IMR-90 (cell line): ENCODE measurements around the gene LEP. TPM values are rescaled to one million over a fixed set of nuclear protein-coding genes. Genes with fewer than 3 reads are reported as not detected.

Experiments
- ATAC-seq: fragments of 200-7000 bp; cut with Tn5 transposase; 2 replicates; pipeline ENCODE4 v1.9.1; 2020; ENCODE audit warnings: low read depth, mild to moderate bottlenecking, moderate library complexity
- BruUV-seq: library from RNA; stranded (reverse); fragments of 400-500 nt; replicated peaks from 2 replicates; lab custom pipeline; 2021; lab: Mats Ljungman, UMichigan
- CTCF ChIA-PET: fragments of 300-600 bp; formaldehyde crosslinking; extraction: SDS; loops from one replicate; lab custom pipeline; 2021; ENCODE audit warnings: antibody characterized with exemption; lab: Yijun Ruan, JAX
- POLR2A ChIA-PET: fragments of 300-600 bp; sonication (Branson Sonifier 250); formaldehyde crosslinking; loops from one replicate; lab custom pipeline; 2022; ENCODE audit warnings: antibody characterized with exemption; ENCODE audit not compliant: unreplicated experiment; lab: Charles Lee
- DNase-seq: peaks from one replicate; pipeline ENCODE4 v3.0.0; 2013
- H2AFZ ChIP-seq: replicated peaks from 2 replicates; pipeline ENCODE3; 2013; ENCODE audit warnings: low read length, mild to moderate bottlenecking; ENCODE audit not compliant: poor library complexity
- H2AK5ac ChIP-seq: 2 replicates; pipeline ENCODE4 v1.6.1; 2013; ENCODE audit warnings: low read depth, low read length, inconsistent platforms
- H2AK9ac ChIP-seq: replicated peaks from 2 replicates; pipeline ENCODE3; 2013; ENCODE audit warnings: mild to moderate bottlenecking, low read depth, low read length, moderate library complexity; ENCODE audit not compliant: poor library complexity
- H2BK120ac ChIP-seq: 2 replicates; pipeline ENCODE4 v1.6.1; 2013; ENCODE audit warnings: low read depth, low read length, inconsistent platforms
- H2BK15ac ChIP-seq: 3 replicates; pipeline ENCODE4 v1.6.1; 2013; ENCODE audit warnings: low read depth, low read length, inconsistent platforms
- H2BK20ac ChIP-seq: 2 replicates; pipeline ENCODE4 v1.6.1; 2013; ENCODE audit warnings: low read depth, mild to moderate bottlenecking, inconsistent platforms, low read length, moderate library complexity
- H2BK5ac ChIP-seq: 2 replicates; pipeline ENCODE4 v1.6.1; 2013; ENCODE audit warnings: mild to moderate bottlenecking, low read depth, low read length, inconsistent platforms; ENCODE audit not compliant: poor library complexity, severe bottlenecking
- H3K14ac ChIP-seq: replicated peaks from 2 replicates; pipeline ENCODE4 v1.6.1; 2013; ENCODE audit warnings: low read depth, low read length, inconsistent platforms
- H3K18ac ChIP-seq: 2 replicates; pipeline ENCODE4 v1.6.1; 2013; ENCODE audit warnings: low read depth, low read length, control low read depth
- H3K23ac ChIP-seq: 2 replicates; pipeline ENCODE4 v1.6.1; 2013; ENCODE audit warnings: low read depth, low read length, inconsistent platforms
- H3K27ac ChIP-seq: 2 replicates; pipeline ENCODE4 v1.5.1; 2013; ENCODE audit warnings: mild to moderate bottlenecking, control low read depth, low read length; ENCODE audit not compliant: insufficient read depth
- H3K27me3 ChIP-seq: 2 replicates; pipeline ENCODE4 v1.6.1; 2013; ENCODE audit warnings: low read length; ENCODE audit not compliant: control insufficient read depth, insufficient read depth
- H3K36me3 ChIP-seq: 2 replicates; pipeline ENCODE4 v1.6.1; 2013; ENCODE audit warnings: low read length, mixed read lengths; ENCODE audit not compliant: control insufficient read depth, insufficient read depth
- H3K4ac ChIP-seq: 2 replicates; pipeline ENCODE4 v1.6.1; 2013; ENCODE audit warnings: low read depth, low read length, inconsistent platforms
- H3K4me1 ChIP-seq: 2 replicates; pipeline ENCODE4 v1.6.1; 2013; ENCODE audit warnings: low read length, mixed read lengths; ENCODE audit not compliant: control insufficient read depth, insufficient read depth
- H3K4me2 ChIP-seq: 2 replicates; pipeline ENCODE4 v1.6.1; 2013; ENCODE audit warnings: low read depth, mild to moderate bottlenecking, control low read depth, low read length, moderate library complexity
- H3K4me3 ChIP-seq: 2 replicates; pipeline ENCODE4 v1.5.1; 2013; ENCODE audit warnings: low read depth, mild to moderate bottlenecking, control low read depth, low read length, moderate library complexity; ENCODE audit not compliant: insufficient read depth
- H3K56ac ChIP-seq: 2 replicates; pipeline ENCODE4 v1.6.1; 2013; ENCODE audit warnings: low read length, inconsistent platforms; ENCODE audit not compliant: insufficient read depth; ENCODE audit errors: extremely low read depth
- H3K79me1 ChIP-seq, 2 experiments: 2 replicates each; pipeline ENCODE4 v1.6.1; 2013; ENCODE audit warnings: low read length in 2 of 2, inconsistent platforms in 1 of 2, low read depth in 1 of 2
- H3K9ac ChIP-seq: 2 replicates; pipeline ENCODE4 v1.6.1; 2013; ENCODE audit warnings: low read depth, low read length, control low read depth
- H3K9me1 ChIP-seq: 2 replicates; pipeline ENCODE4 v1.6.1; 2013; ENCODE audit warnings: low read length, inconsistent platforms; ENCODE audit not compliant: insufficient read depth
- H3K9me3 ChIP-seq: 2 replicates; pipeline ENCODE4 v1.6.1; 2013; ENCODE audit warnings: low read length; ENCODE audit not compliant: control insufficient read depth, insufficient read depth
- H4K20me1 ChIP-seq: 2 replicates; pipeline ENCODE4 v1.6.1; 2013; ENCODE audit warnings: low read length, inconsistent platforms; ENCODE audit not compliant: insufficient read depth
- H4K5ac ChIP-seq: 2 replicates; pipeline ENCODE4 v1.6.1; 2013; ENCODE audit warnings: mild to moderate bottlenecking, low read depth, low read length, control low read depth
- H4K8ac ChIP-seq, 2 experiments: 2 replicates each; pipeline ENCODE4 v1.6.1; 2013; ENCODE audit warnings: low read depth in 2 of 2, low read length in 2 of 2, control low read depth in 1 of 2, inconsistent platforms in 1 of 2
- H4K91ac ChIP-seq: 2 replicates; pipeline ENCODE4 v1.6.1; 2013; ENCODE audit warnings: low read depth, low read length, inconsistent platforms; ENCODE audit not compliant: insufficient read depth
- BHLHE40 ChIP-seq: fragments of 150-350 bp; IDR thresholded peaks from 2 replicates; pipeline ENCODE4 v1.6.1; 2016; ENCODE audit warnings: mild to moderate bottlenecking, low read depth, low read length
- CEBPB ChIP-seq: IDR thresholded peaks from 2 replicates; pipeline ENCODE4 v1.6.1; 2012; ENCODE audit warnings: low read depth, low read length, improper control_type of control experiment
- CHD1 ChIP-seq: IDR thresholded peaks from 2 replicates; pipeline ENCODE4 v1.6.1; 2012; ENCODE audit warnings: low read depth, low read length, improper control_type of control experiment
- FOS ChIP-seq: fragments of 150-350 bp; IDR thresholded peaks from 2 replicates; pipeline ENCODE4 v1.6.1; 2016; ENCODE audit warnings: low read depth, low read length
- MAFK ChIP-seq: IDR thresholded peaks from 2 replicates; pipeline ENCODE4 v1.6.1; 2012; ENCODE audit warnings: low read depth, low read length, improper control_type of control experiment
- MAZ ChIP-seq: IDR thresholded peaks from 2 replicates; pipeline ENCODE4 v1.6.1; 2012; ENCODE audit warnings: low read depth, mild to moderate bottlenecking, low read length, improper control_type of control experiment, moderate library complexity, borderline replicate concordance
- MXI1 ChIP-seq: IDR thresholded peaks from 2 replicates; pipeline ENCODE4 v1.6.1; 2012; ENCODE audit warnings: low read depth, mild to moderate bottlenecking, low read length, moderate library complexity, borderline replicate concordance
- NFE2L2 ChIP-seq: fragments of 150-350 bp; IDR thresholded peaks from 2 replicates; pipeline ENCODE4 v1.6.1; 2016; ENCODE audit warnings: low read depth, mild to moderate bottlenecking, low read length
- POLR2A ChIP-seq: IDR thresholded peaks from 2 replicates; pipeline ENCODE4 v1.6.1; 2012; ENCODE audit warnings: mild to moderate bottlenecking, low read depth, low read length
- RAD21 ChIP-seq: IDR thresholded peaks from 2 replicates; pipeline ENCODE4 v1.6.1; 2012; ENCODE audit warnings: low read length, improper control_type of control experiment
- RCOR1 ChIP-seq: IDR thresholded peaks from 2 replicates; pipeline ENCODE4 v1.6.1; 2012; ENCODE audit warnings: mild to moderate bottlenecking, low read length, improper control_type of control experiment; ENCODE audit not compliant: insufficient replicate concordance
- RFX5 ChIP-seq: IDR thresholded peaks from 2 replicates; pipeline ENCODE4 v1.8.0; 2012; ENCODE audit warnings: low read depth, mild to moderate bottlenecking, low read length, moderate library complexity
- SMC3 ChIP-seq: fragments of 150-350 bp; IDR thresholded peaks from 2 replicates; pipeline ENCODE4 v1.6.1; 2016; ENCODE audit warnings: low read depth, mild to moderate bottlenecking, antibody characterized with exemption, low read length, moderate library complexity
- USF2 ChIP-seq: fragments of 150-350 bp; IDR thresholded peaks from 2 replicates; pipeline ENCODE4 v1.6.1; 2017; ENCODE audit warnings: mild to moderate bottlenecking, antibody characterized with exemption, low read length, low read depth
- WGBS, 2 experiments: methylation state at CpG; one replicate each; pipeline versions ENCODE4 v1.1.5 to v1.1.7; 2013; ENCODE audit warnings: missing lambda C conversion rate in 2 of 2; ENCODE audit not compliant: insufficient read length in 1 of 2; ENCODE audit errors: extremely low coverage in 2 of 2; 5-methylcytosine and 5-hydroxymethylcytosine counted together
- dilution Hi-C: fragments of 300-500 bp; cut with HindIII; formaldehyde crosslinking; loops from one replicate; pipeline ENCODE4 v1.14.3; 2018; ENCODE audit warnings: low sequenced_read_pairs; ENCODE audit not compliant: unreplicated experiment
- in situ Hi-C: fragments of 300-500 bp; cut with MboI; formaldehyde crosslinking; loops from 3 replicates; pipeline ENCODE4 v1.14.3; 2019; ENCODE audit warnings: low sequenced_read_pairs, inconsistent platforms, mixed read lengths
- intact Hi-C: fragments of 100-400 bp; cut with micrococcal nuclease; formaldehyde crosslinking; loops from 2 replicates; pipeline ENCODE4 v1.10.0; 2022
- polyA plus RNA-seq, 3 experiments: library from polyadenylated mRNA; depleted of rRNA; stranded (reverse); fragments of >200 nt; gene quantifications; 2 replicates each; pipeline ENCODE4 v1.2.3, GENCODE V29; 2012; ENCODE audit warnings: low replicate concordance in 1 of 3
- total RNA-seq: library from RNA; depleted of rRNA; stranded (reverse); fragments of >200 nt; gene quantifications from 2 replicates; pipeline ENCODE4 v1.2.3, GENCODE V29; 2012
- TF ChIP-seq, protein P1 (sequence below): conservative IDR thresholded peaks from 2 replicates; pipeline ENCODE4 v1.5.1; 2012; ENCODE audit warnings: mild to moderate bottlenecking, low read depth, low read length, improper control_type of control experiment
- TF ChIP-seq, protein P2 (sequence below): fragments of 150-350 bp; IDR thresholded peaks from 2 replicates; pipeline ENCODE4 v1.6.1; 2016; ENCODE audit warnings: low read depth, mild to moderate bottlenecking, low read length, moderate library complexity, borderline replicate concordance

Gene LEP
- total and polyA plus RNA-seq, 2 of the 4 experiments (the other 2 are of a cell fraction): not detected

- Histone ChIP-seq H2BK120ac (no peak overlapping the region), H2AK9ac (no peak overlapping the region), H3K4me3 (no peak overlapping the region), H3K4ac (no peak overlapping the region), H3K27me3 (peaks cover 64% of the 10 kb centered on the region), H3K14ac (no peak overlapping the region), H3K9me1 (no peaks in the 10 kb centered on the region), H3K4me2 (no peak overlapping the region), H2AFZ (no peak overlapping the region), H3K36me3 (no peaks in the 10 kb centered on the region), H3K9ac (no peak overlapping the region), H4K20me1 (no peaks in the 10 kb centered on the region), H4K5ac (no peak overlapping the region), H3K9me3 (peaks cover 12% of the 10 kb centered on the region), H2BK5ac (no peak overlapping the region), H2BK15ac (no peak overlapping the region), H3K27ac (no peak overlapping the region), H4K91ac (no peak overlapping the region), H3K23ac (no peak overlapping the region), H2BK20ac (no peak overlapping the region), H4K8ac (no peak overlapping the region), H3K79me1 (no peaks in the 10 kb centered on the region), H3K4me1 (no peaks in the 10 kb centered on the region), H3K18ac (no peak overlapping the region), H2AK5ac (no peak overlapping the region), H3K56ac (no peak overlapping the region)
- BruUV-seq: no TSS peak
- WGBS, 2 experiments: no CpG with 5 or more reads among the region's 3 CpGs
- ATAC-seq: no peak
- TF ChIP-seq RFX5 (no peak), USF2 (no peak), BHLHE40 (no peak), RCOR1 (no peak), SMC3 (no peak), NFE2L2 (no peak), MXI1 (no peak), CHD1 (no peak), RAD21 (no peak), MAZ (no peak), POLR2A (no peak), CEBPB (no peak), MAFK (no peak), FOS (no peak)
- TF ChIP-seq, protein P1, sequence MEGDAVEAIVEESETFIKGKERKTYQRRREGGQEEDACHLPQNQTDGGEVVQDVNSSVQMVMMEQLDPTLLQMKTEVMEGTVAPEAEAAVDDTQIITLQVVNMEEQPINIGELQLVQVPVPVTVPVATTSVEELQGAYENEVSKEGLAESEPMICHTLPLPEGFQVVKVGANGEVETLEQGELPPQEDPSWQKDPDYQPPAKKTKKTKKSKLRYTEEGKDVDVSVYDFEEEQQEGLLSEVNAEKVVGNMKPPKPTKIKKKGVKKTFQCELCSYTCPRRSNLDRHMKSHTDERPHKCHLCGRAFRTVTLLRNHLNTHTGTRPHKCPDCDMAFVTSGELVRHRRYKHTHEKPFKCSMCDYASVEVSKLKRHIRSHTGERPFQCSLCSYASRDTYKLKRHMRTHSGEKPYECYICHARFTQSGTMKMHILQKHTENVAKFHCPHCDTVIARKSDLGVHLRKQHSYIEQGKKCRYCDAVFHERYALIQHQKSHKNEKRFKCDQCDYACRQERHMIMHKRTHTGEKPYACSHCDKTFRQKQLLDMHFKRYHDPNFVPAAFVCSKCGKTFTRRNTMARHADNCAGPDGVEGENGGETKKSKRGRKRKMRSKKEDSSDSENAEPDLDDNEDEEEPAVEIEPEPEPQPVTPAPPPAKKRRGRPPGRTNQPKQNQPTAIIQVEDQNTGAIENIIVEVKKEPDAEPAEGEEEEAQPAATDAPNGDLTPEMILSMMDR: no peak
- TF ChIP-seq, protein P2, sequence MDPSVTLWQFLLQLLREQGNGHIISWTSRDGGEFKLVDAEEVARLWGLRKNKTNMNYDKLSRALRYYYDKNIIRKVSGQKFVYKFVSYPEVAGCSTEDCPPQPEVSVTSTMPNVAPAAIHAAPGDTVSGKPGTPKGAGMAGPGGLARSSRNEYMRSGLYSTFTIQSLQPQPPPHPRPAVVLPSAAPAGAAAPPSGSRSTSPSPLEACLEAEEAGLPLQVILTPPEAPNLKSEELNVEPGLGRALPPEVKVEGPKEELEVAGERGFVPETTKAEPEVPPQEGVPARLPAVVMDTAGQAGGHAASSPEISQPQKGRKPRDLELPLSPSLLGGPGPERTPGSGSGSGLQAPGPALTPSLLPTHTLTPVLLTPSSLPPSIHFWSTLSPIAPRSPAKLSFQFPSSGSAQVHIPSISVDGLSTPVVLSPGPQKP: no peak
- intact Hi-C loops: no loop called here
- no peak for DNase-seq
- POLR2A ChIA-PET: no interaction called here
- in situ Hi-C loops: no loop called here
- CTCF ChIA-PET: no interaction called here
- dilution Hi-C loops: no loop called here
Observed at GRCh38 chr7:128244861-128245260, 3.8 kb downstream of the LEP start.
